HFF-Myc (cell line): ENCODE results near the gene MBNL1.
"Not testable (repeated sequence)": the region's sequence is repeated elsewhere in the genome, so short reads cannot be mapped to it uniquely, and the experiment has no call there.

Source experiments
- DNase-seq: peaks from one replicate; pipeline ENCODE4 v3.0.0-alpha.2; 2011; ENCODE audit warnings: low read depth; ENCODE audit errors: extremely low read depth
- H3K4me3 ChIP-seq: replicated peaks from 2 replicates; pipeline ENCODE4 v1.5.1; 2011; ENCODE audit warnings: low read depth, mild to moderate bottlenecking, control low read depth, low read length
- TF ChIP-seq, protein P1 (sequence below): IDR thresholded peaks from 2 replicates; pipeline ENCODE4 v1.5.1; 2012; ENCODE audit warnings: mild to moderate bottlenecking, low read depth, low read length, control low read depth; ENCODE audit errors: missing control alignments

MBNL1 gene

DNA sequence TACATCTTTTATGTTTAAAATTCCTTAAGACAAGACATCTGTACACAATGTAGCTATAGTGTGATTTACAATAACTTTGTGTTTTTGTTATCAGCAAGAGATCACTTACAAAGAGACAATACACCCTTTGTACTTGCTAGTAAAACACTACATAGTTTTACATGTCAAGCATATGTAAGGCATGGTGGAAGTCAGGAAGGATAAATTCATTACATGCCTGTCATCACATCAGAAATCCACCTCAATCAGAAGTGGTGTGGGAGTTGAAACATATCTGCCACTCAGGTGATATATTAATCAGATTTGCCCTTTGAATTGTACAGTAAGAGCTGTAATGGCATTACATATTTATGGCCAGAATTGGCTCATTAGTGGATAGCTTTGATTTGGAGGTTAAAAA, 95.5 kb downstream of the MBNL1 start:
- TF ChIP-seq, protein P1, sequence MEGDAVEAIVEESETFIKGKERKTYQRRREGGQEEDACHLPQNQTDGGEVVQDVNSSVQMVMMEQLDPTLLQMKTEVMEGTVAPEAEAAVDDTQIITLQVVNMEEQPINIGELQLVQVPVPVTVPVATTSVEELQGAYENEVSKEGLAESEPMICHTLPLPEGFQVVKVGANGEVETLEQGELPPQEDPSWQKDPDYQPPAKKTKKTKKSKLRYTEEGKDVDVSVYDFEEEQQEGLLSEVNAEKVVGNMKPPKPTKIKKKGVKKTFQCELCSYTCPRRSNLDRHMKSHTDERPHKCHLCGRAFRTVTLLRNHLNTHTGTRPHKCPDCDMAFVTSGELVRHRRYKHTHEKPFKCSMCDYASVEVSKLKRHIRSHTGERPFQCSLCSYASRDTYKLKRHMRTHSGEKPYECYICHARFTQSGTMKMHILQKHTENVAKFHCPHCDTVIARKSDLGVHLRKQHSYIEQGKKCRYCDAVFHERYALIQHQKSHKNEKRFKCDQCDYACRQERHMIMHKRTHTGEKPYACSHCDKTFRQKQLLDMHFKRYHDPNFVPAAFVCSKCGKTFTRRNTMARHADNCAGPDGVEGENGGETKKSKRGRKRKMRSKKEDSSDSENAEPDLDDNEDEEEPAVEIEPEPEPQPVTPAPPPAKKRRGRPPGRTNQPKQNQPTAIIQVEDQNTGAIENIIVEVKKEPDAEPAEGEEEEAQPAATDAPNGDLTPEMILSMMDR: no peak
- no peak for DNase-seq
- no peak overlapping the region for H3K4me3 ChIP-seq

DNA sequence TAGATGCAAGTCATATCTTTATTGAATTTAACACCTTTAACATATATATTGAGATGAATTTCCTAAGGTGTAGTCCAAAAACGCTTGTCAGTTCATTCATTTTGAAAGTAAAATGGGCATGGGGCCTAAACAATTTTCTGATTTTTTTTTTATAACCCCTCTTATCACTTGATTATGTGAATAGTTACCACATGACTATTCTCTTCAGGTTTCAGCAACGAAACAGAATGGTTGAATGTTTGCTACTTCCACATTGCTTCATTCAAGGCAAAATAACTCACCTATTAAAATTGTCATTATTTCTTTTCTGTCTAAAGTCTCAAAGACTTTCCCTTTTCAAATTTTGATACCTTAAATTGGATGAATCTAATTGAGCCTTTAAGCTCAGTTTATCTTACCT, 96.4 kb downstream of the MBNL1 start:
- no peak overlapping the region for H3K4me3 ChIP-seq
- TF ChIP-seq, protein P1: no peak
- no peak for DNase-seq

DNA sequence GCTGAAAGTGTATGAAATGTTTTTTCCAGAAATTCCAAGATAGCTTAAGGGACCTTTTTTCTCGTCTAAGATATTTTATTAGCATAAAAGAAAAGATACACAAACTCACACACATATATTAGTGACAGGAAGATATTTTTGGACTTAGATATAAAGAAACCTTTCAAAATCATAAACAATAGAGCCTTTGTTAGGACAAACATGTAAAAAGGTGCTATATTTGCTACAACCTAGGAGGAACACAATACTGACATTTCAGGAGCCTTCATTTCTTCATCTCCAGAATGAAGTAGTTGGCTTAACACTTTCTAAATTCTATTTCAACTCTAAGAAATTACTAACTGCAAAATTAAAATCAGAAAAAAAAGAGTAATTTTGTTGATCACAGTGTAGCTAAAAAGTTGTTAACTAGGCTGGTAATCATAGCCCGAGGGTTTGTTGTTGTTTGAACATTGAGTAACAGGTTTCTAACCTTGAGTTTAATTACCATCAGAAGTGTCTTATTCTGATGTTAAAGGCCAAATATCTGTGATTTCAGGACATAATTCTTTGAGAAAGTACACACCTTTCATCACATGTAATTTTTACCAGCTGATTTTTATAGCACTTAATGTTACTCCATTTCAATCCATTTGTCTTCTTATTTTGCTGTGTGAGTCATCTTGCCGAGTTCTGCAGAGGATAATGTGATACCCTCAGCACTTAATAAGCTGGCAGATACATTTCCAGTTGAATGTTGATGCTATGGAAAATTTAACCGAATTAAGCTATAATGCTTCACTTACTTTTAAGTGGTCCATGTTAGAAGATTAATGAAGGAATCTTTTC, 97.3 kb downstream of the MBNL1 start:
- no peak overlapping the region for H3K4me3 ChIP-seq
- DNase-seq: no peak
- TF ChIP-seq, protein P1: no peak

DNA sequence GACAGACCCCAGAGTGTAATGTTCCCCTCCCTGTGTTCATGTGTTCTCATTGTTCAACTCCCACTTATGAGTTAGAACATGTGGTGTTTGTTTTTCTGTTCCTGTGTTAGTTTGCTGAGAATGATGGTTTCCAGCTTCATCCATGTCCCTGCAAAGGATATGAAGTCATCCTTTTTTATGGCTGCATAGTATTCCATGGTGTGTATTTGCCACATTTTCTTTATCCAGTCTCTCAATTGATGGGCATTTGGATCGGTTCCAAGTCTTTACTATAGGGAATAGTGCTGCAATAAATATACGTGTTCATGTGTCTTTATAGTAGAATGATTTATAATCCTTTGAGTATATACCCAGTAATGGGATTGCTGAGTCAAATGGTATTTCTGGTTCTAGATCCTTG, 98.5 kb downstream of the MBNL1 start:
- DNase-seq, H3K4me3 ChIP-seq: not testable (repeated sequence)

DNA sequence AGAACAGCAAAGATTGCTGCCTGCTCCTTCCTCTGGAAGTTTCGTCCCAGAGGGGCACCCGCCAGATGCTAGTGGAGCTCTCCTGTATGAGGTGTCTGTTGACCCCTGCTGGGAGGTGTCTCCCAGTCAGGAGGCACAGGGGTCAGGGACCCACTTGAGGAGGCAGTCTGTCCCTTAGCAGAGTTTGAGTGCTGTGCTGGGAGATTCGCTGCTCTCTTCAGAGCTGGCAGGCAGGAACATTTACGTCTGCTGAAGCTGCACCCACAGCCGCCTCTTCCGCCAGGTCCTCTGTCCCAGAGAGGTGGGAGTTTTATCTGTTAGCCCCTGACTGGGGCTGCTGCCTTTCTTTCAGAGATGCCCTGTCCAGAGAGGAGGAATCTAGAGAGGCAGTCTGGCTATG, 103.9 kb downstream of the MBNL1 start:
- not testable (repeated sequence) for H3K4me3 ChIP-seq, DNase-seq

DNA sequence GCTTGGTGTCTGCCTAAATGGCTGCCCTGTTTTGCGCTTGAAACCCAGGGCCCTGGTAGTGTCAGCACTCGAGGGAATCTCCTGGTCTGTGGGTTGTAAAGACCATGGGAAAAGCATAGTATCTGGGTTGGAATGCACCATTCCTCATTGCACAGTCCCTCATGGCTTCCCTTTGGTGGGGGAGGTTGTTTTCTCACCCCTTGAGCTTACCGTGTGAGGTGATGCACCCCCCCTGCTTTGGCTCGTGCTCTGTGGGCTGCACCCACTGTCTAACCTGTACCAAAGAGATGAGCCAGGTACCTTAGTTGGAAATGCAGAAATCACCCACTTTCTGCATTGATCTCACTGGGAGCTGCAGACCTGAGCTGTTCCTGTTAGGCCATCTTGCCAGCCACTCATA, 104.7 kb downstream of the MBNL1 start:
- TF ChIP-seq, protein P1: no peak
- H3K4me3 ChIP-seq: no peak overlapping the region
- no peak for DNase-seq

DNA sequence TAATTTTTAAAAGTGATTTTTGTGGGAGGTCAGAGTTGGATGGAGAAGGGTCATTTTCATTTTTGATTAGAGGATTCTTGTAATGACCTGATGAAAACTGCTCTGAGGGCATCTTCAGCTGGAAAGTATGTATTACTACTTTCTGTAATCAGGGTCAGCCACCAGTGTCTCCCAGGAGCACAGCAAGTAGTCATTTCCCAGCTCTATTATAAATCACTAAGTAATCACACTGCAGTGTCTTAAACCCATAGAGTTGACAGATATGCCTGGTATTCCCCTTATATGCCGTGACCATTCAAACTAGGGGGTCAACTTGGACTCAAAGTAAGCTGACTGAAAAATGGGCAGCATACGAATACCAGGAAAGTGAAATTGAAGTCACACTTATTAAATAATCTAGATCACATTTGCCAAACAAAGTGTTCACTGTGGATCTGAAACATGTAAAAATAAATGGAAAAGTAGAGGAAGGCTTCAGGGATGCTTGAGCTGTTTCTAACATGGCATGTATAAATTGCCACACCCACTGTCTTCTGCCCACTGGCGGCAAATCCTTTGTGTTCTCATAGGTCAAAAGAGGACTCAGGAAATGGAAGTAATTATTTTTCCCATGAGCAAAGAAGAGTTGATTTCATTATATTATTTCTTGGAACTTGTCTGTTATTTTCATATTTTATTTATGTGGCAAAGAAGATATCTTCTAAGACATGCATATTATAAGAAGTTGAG, 105.7 kb downstream of the MBNL1 start:
- no peak for DNase-seq
- no peak overlapping the region for H3K4me3 ChIP-seq
- TF ChIP-seq, protein P1: no peak
